Measurements from ENCODE around the gene CTIF. TPM values are rescaled to one million over a fixed set of nuclear protein-coding genes. Genes with fewer than 3 reads are reported as not detected.

The CTIF gene
- total RNA-seq, 2 donors from 2014 or later, result 64.9 to 70.6 TPM

GRCh38 chr18:48678237-48679115 lies 139.6 kb downstream of the CTIF start:
- ATAC-seq, result no peak
- intact Hi-C loops (cut with DNase I), result loop anchor here (10.0 kb wide), 6 partner anchors 366 to 766 kb away; no protein-coding TSS in a partner anchor
- no peak for DNase-seq

DNA sequence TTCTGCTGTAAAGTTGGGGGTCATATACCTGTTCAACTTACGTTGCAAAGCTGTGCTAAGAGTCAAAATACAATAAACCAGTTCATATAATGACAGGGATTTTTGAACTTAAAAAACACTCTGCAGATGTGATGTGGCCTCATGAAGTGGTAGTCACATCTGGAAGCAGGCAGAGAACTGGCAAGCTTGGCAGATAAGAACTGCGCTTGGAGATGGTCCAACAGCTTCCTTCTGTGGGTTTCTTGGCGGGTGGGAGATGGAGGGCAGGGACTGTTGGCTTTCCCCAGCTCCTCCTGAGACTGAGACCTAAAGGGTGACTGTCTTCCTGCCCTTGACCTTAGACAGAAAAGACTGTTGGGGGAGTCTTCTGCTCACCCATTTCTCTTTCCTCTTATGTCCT lies 140.4 kb downstream of the CTIF start:
- DNase-seq, result no peak
- intact Hi-C loops (cut with DNase I), result loop anchor here (10.0 kb wide), 6 partner anchors 366 to 766 kb away; no protein-coding TSS in a partner anchor
- no peak for ATAC-seq

DNA sequence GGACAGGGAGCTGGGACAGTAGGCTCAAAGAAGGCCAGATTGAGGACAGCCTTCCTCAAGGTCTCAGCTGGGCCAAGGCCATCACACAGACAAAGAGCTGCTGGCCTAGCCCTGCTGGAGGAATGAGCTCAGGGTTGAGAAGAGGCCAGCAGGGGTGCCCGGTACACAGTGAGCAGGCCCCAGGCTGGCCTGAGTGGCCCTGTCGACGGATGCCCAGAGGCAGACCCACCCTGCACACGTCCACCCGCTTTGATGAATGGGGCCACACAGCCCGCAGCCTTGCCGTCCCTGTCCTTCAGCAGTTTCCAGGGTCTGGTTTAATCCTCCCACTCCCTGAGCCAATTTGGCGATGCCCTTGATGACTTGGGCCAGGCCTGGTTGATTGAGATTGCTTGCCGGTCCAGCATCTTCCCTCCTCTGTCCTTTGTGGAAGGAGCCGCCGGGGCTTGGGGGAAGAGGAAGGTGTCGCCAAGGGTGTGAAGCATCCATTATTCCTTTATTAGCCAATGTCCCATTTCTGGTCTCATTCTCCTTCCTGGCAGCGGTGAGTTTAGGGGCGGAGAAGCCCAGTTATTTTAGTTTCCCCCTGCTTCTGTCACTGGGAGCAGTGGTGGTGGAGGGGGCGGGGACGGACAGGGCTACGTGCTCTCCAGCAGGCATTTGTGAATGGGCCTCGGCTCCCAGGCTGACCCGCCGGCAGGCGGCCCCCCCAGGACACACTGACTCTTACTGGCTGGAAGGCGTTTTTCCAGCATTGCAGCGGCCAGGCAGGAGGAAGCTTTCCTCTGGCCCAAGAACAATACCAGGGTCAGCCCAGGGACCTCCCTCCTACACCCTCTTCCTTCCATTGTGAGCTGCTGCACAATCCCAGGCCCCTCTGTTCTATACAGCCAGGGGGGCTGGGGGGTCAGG lies 141.8 kb downstream of the CTIF start:
- DNase-seq (peak; percentile 94), ATAC-seq (peak; percentile 91)
- intact Hi-C loops (cut with DNase I), result loop anchor here (1.0 to 10.0 kb wide), 3 partner anchors 94 to 264 kb away; no protein-coding TSS in a partner anchor

DNA sequence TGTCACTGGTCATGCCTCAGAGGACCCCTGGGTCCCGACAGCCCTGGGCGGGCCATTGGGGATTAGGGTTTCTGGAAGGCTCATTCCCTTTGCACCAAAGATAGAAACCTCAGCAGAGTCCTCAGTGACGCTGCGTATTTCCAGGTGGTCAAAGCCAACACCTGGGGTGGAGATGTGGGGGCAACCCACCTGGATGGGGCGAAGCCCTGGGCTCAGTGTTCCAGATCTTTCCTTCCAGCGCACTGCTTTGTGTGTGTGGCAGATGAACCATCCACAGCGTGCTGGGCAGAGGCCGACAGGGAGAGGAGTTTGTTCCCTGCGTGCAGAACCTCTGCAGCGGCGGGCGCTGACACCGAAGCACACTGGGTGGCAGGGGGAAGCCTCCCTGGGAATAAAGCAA lies 143.9 kb downstream of the CTIF start:
- intact Hi-C loops (cut with DNase I), result loop anchor here (10.0 kb wide), 2 partner anchors 92 to 262 kb away; no protein-coding TSS in a partner anchor
- no peak for ATAC-seq
- DNase-seq, result no peak

DNA sequence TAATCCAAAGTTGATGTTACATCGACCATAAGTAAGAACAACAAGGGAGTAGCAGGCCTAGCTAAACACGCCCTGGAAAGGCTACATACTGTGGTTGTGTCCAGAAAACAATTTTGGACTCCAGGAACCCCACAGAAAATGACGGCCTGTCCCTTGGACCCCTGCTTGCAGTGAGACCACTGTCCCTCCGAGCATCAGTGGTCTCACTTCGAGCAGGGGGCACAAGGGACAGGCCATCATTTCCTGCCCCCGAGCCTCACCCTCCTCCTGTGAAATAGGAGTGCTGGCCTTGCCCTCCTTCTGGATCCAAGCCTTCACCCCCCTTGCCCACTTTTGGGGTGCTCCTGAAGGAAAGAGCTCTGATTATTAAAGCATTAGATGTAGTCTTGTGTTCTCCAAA lies 144.4 kb downstream of the CTIF start:
- intact Hi-C loops (cut with DNase I), result loop anchor here (10.0 kb wide), 2 partner anchors 92 to 262 kb away; no protein-coding TSS in a partner anchor
- no peak for DNase-seq

DNA sequence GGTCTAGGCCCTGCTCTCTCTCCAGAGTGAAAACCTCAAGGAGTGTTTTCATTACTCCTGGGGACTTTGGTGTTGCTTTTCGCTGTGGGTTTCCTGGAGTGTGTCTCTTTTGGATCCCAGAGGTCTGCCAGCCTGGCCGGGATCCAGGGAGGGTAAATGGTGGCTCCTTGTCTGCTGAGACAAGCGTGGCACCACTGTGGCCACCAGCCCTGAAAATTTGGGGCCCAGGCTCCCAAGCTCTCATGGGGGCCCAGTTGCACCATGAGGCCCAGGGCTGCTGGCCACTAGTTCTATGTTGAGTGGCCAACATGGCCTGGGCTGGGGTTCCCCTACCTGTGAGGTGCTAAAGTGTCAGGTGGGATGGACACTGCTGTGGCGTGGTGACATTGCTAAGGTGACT lies 144.8 kb downstream of the CTIF start:
- DNase-seq (peak; percentile 9), ATAC-seq (no peak)
- intact Hi-C loops (cut with DNase I), result loop anchor here (10.0 kb wide), 2 partner anchors 91 to 261 kb away; no protein-coding TSS in a partner anchor

More for the DNA sequence above, 144.4 kb downstream of the CTIF start:
- ATAC-seq, result no peak

- ATAC-seq, result peak in 1 of 2 donors; percentile 21
- intact Hi-C loops (cut with DNase I), result loop anchor here (10.0 kb wide), 2 partner anchors 87 to 257 kb away; no protein-coding TSS in a partner anchor
- DNase-seq, result peak; percentile 12
These were observed 148.7 kb downstream of the CTIF start for GRCh38 chr18:48687346-48688042.

DNA sequence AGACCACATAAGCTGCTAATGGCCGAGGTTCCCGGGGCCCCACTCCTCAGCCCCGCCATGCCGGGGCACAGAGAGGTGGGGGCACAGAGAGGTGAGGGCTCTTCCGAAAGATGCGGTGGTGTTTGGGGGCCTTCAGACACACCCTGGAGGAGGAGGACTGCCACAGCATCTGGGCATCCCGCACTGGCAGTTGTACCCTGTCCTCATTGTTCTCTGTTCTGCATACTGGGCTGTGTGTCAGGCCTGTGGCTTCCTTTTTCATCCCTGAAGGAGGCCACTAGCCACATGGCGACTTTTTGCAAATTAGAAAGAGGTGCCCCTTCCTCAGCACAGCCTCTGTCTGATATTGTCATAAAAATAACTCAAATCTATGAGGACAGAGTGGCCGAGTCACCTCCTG lies 150.1 kb downstream of the CTIF start:
- intact Hi-C loops (cut with DNase I), result loop anchor here (10.0 kb wide), 2 partner anchors 86 to 256 kb away; no protein-coding TSS in a partner anchor
- ATAC-seq, result no peak
- peak; percentile 8 for DNase-seq

DNA sequence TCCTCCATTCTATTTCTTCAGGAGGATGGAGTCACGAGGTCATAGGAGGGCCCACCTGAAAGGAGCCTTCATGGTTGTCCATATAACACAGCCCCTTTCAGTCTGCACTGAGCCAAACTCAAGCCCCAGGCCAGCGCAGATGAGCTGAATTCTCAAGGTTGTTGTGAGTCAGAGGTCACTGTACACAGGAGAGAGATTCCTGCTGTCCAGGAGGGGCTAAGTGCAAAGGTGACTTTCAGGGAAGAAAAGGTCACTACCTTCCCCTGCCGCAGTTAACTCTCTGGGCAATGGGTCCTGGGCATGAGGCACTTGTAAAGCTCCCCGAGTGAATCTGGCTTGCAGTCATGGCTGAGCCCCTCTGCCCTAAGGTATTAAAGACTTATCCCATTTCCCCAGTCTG lies 150.7 kb downstream of the CTIF start:
- intact Hi-C loops (cut with DNase I), result loop anchor here (10.0 kb wide), 2 partner anchors 85 to 255 kb away; no protein-coding TSS in a partner anchor

GRCh38 chr18:48690494-48690893 lies 151.7 kb downstream of the CTIF start:
- intact Hi-C loops (cut with DNase I), result no loop called here

More for the DNA sequence above, 150.7 kb downstream of the CTIF start:
- no peak for ATAC-seq
- DNase-seq, result no peak

DNA sequence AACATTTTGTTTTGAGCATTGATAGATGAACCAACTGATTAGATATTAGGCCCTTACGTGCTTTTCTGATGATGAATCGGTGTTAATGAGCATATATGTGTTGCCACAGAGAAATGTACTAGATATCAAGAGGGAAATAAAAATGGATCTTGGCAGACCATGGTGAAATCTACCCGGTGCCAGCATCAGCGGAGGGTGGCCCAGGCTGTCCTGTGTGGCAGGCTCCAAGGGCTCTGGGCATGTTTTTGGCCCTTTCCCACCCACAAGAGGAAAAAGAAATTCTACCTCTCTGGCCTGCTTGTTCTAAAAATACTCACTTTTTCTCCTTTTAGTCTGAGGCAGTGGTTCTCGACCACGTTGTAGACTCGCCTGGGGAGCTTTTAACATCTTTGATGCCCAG lies 154.2 kb downstream of the CTIF start:
- no peak for ATAC-seq
- no peak for DNase-seq
- intact Hi-C loops (cut with DNase I), result no loop called here

More at GRCh38 chr18:48690494-48690893, 151.7 kb downstream of the CTIF start:
- DNase-seq, result no peak
- no peak for ATAC-seq

GRCh38 chr18:48693625-48694262 lies 154.9 kb downstream of the CTIF start:
- DNase-seq (no peak), ATAC-seq (no peak)
- intact Hi-C loops (cut with DNase I), result no loop called here

GRCh38 chr18:48694295-48694694 lies 155.5 kb downstream of the CTIF start:
- intact Hi-C loops (cut with DNase I), result no loop called here
- DNase-seq, result no peak
- no peak for ATAC-seq

DNA sequence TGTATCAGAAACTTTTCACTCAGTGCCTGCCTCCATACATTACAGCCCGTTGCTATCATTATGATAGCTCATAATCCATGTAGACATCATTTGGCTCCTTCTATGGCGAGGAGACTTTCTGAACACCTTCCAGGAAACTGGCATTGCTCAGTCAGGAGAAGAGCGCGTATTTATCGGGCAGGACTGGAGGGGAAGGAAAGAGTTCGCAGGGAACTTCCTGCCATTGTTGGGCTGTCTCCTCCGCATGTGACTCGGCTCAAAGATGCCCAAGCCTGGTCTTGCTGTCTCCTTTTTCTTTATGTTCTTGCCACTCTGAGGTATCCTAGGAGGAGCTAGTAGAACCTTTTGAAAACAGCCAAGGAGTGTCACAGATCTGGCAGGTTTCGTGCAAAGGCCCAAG lies 156.8 kb downstream of the CTIF start:
- ATAC-seq (no peak), DNase-seq (no peak)
- intact Hi-C loops (cut with DNase I), result no loop called here

- ATAC-seq (no peak), DNase-seq (no peak)
- intact Hi-C loops (cut with DNase I), result no loop called here
These were observed 157.4 kb downstream of the CTIF start for GRCh38 chr18:48696218-48696617.

DNA sequence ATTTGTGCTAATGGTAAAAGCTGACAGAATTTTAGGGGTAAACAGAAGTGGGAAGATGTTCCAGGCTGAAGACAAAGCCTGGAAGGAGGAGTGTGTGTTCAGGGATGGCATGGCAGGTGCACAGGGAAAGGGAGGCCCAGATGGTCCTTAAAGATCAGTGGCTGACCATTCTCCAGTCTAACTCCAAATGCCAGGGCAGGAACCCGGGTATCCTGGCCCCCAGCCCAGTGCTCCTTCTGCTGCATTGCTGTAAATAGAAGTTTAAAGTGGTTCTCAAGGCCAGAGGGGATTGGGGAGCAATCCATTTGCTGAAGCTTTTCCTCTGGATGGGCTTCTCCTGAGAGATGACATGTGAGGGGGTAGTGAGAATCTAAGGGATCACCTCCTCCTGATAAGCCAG lies 158.6 kb downstream of the CTIF start:
- no peak for DNase-seq
- ATAC-seq, result no peak
- intact Hi-C loops (cut with DNase I), result no loop called here

- ATAC-seq (no peak), DNase-seq (no peak)
- intact Hi-C loops (cut with DNase I), result no loop called here
These were observed 159.9 kb downstream of the CTIF start for GRCh38 chr18:48698707-48699106.

DNA sequence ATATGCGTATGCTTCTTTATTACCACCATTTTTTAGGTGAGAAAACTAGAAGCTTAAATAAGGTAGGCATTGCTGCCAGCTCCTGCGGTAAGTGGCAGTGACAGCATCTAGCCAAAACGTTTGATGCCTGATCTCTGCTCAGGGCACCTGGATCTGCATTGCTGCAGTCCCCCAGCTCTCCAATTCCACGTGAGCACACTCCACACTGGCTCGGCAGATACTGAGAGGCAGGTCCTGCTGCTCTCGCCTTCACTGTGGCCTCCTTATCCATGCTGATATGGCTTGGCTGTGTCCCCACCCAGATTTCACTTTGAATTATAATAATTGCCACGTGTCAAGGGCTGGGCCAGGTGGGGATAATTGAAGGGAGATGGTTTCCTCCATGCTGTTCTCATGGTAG lies 160.9 kb downstream of the CTIF start:
- intact Hi-C loops (cut with DNase I), result no loop called here

More for the DNA sequence above, 160.9 kb downstream of the CTIF start:
- DNase-seq (no peak), ATAC-seq (peak in 1 of 2 donors; percentile 36)
